GM19463 (cell line): ENCODE data around the gene STPG2.
"Not testable (repeated sequence)": the region's sequence is repeated elsewhere in the genome, so short reads cannot be mapped to it uniquely, and the experiment has no call there.

Experiments used
- ATAC-seq: cut with Tn5 transposase; IDR thresholded peaks from one replicate; pipeline ENCODE4 v1.9.1; 2021; ENCODE audit warnings: mild to moderate bottlenecking, moderate library complexity; ENCODE audit not compliant: unreplicated experiment

STPG2 gene

GRCh38 chr4:97952763-97953162 is 190.5 kb downstream of the STPG2 start:
- ATAC-seq: no peak

- ATAC-seq: no peak
Measured at GRCh38 chr4:97950836-97951235, 192.4 kb downstream of the STPG2 start.

GRCh38 chr4:97942951-97943350 is 200.3 kb downstream of the STPG2 start:
- no peak for ATAC-seq

- ATAC-seq: no peak
Measured at GRCh38 chr4:97942137-97942536, 201.1 kb downstream of the STPG2 start.

- ATAC-seq: no peak
Measured at GRCh38 chr4:97938141-97938540, 205.1 kb downstream of the STPG2 start.

- ATAC-seq: no peak
Measured at GRCh38 chr4:97924341-97924958, 218.8 kb downstream of the STPG2 start.

- ATAC-seq: no peak
Measured at GRCh38 chr4:97923096-97923495, 220.2 kb downstream of the STPG2 start.

- no peak for ATAC-seq
Measured at GRCh38 chr4:97917115-97917514, 226.2 kb downstream of the STPG2 start.

- ATAC-seq: no peak
Measured at GRCh38 chr4:97912156-97912555, 231.1 kb downstream of the STPG2 start.

GRCh38 chr4:97911236-97911906 is 231.9 kb downstream of the STPG2 start:
- no peak for ATAC-seq

GRCh38 chr4:97910005-97910404 is 233.3 kb downstream of the STPG2 start:
- no peak for ATAC-seq

GRCh38 chr4:97903436-97904189 is 239.7 kb downstream of the STPG2 start:
- ATAC-seq: not testable (repeated sequence)

- no peak for ATAC-seq
Measured at GRCh38 chr4:97900229-97900628, 243.0 kb downstream of the STPG2 start.

GRCh38 chr4:97892592-97893266 is 250.5 kb downstream of the STPG2 start:
- no peak for ATAC-seq

GRCh38 chr4:97879942-97880341 is 263.3 kb downstream of the STPG2 start:
- ATAC-seq: no peak

- ATAC-seq: no peak
Measured at GRCh38 chr4:97868097-97868496, 275.2 kb downstream of the STPG2 start.

GRCh38 chr4:97867557-97868091 is 275.7 kb downstream of the STPG2 start:
- no peak for ATAC-seq

GRCh38 chr4:97866821-97867556 is 276.3 kb downstream of the STPG2 start:
- no peak for ATAC-seq

- no peak for ATAC-seq
Measured at GRCh38 chr4:97851115-97851514, 292.2 kb downstream of the STPG2 start.

- no peak for ATAC-seq
Measured at GRCh38 chr4:97845758-97846157, 297.5 kb downstream of the STPG2 start.

GRCh38 chr4:97841512-97841911 is 301.8 kb downstream of the STPG2 start:
- ATAC-seq: no peak
